Ishikawa (cell line): ENCODE results near the gene GALNTL6.

Source experiments
- CEBPB ChIP-seq: IDR thresholded peaks from 2 replicates; pipeline ENCODE4 v1.6.1; 2012
- CREB1 ChIP-seq: IDR thresholded peaks from 2 replicates; pipeline ENCODE4 v1.6.1; 2012; ENCODE audit warnings: low read depth
- EGR1 ChIP-seq: IDR thresholded peaks from 2 replicates; pipeline ENCODE4 v1.6.1; 2012
- EP300 ChIP-seq: IDR thresholded peaks from 2 replicates; pipeline ENCODE4 v1.6.1; 2012; ENCODE audit warnings: borderline replicate concordance
- FOXM1 ChIP-seq: IDR thresholded peaks from 2 replicates; pipeline ENCODE4 v1.6.1; 2012; ENCODE audit warnings: low read depth, borderline replicate concordance
- NFIC ChIP-seq: IDR thresholded peaks from 2 replicates; pipeline ENCODE4 v1.6.1; 2012
- RAD21 ChIP-seq: IDR thresholded peaks from 2 replicates; pipeline ENCODE4 v1.6.1; 2012; ENCODE audit warnings: low read depth
- TAF1 ChIP-seq: IDR thresholded peaks from 2 replicates; pipeline ENCODE4 v1.6.1; 2012; ENCODE audit warnings: low read depth, mild to moderate bottlenecking
- TCF12 ChIP-seq: IDR thresholded peaks from 2 replicates; pipeline ENCODE4 v1.6.1; 2012; ENCODE audit warnings: low read depth
- TEAD4 ChIP-seq: IDR thresholded peaks from 2 replicates; pipeline ENCODE4 v1.6.1; 2012
- YY1 ChIP-seq: IDR thresholded peaks from 2 replicates; pipeline ENCODE4 v1.6.1; 2012; ENCODE audit warnings: low read depth
- ZBTB7A ChIP-seq: IDR thresholded peaks from 2 replicates; pipeline ENCODE4 v1.6.1; 2012; ENCODE audit warnings: low read depth
- TF ChIP-seq, protein P1 (sequence below): IDR thresholded peaks from 2 replicates; pipeline ENCODE4 v1.6.1; 2012
- TF ChIP-seq, protein P2 (sequence below): IDR thresholded peaks from 2 replicates; pipeline ENCODE4 v1.6.1; 2012; ENCODE audit warnings: low read depth, mild to moderate bottlenecking
- TF ChIP-seq, protein P3 (sequence below): IDR thresholded peaks from 2 replicates; pipeline ENCODE4 v1.6.1; 2012

The GALNTL6 gene

DNA sequence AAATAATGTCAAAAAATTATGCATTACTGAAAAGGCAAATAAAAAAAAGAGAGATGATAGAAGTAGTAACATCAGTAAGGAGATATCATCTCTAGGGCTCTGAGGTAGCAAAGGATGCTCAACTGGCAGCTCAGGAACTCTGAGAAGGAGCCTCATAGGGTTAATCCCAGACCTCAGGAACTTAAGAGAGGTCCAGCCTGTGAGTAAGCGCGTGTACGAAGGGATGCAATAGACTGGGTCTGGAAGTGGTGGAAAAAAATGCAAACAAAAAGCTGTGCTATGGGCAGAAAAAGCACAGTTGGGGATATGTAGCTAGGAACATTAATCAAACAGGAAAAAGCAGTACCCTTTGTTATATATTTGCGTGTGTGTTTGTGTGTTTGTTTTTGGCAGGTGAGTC, 282.0 kb downstream of the GALNTL6 start:
- TF ChIP-seq, protein P1, sequence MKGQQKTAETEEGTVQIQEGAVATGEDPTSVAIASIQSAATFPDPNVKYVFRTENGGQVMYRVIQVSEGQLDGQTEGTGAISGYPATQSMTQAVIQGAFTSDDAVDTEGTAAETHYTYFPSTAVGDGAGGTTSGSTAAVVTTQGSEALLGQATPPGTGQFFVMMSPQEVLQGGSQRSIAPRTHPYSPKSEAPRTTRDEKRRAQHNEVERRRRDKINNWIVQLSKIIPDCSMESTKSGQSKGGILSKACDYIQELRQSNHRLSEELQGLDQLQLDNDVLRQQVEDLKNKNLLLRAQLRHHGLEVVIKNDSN, result no peak
- TF ChIP-seq TAF1, result no peak
- TF ChIP-seq CEBPB, result no peak

DNA sequence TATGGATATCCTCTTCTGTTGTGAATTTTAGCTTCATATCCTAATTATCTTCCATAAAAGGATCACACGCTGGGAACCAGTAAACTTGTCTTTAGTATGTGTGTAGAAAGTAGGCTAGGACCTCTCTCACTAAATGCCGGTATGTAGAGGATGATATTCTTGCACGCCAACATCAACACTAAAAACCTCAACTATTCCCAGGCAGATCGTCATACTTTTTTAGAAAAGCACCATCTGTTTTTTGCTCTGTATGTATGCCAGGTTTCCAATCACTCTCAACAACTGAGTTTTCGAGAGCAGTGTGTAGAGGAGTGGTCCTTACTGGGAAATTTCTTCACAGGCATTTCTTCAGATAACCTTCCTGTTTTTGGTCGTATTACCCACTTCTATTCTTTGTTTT, 283.6 kb downstream of the GALNTL6 start:
- TF ChIP-seq YY1 (no peak), TAF1 (no peak), TCF12 (no peak), CEBPB (no peak), FOXM1 (no peak), TEAD4 (no peak), EGR1 (no peak), ZBTB7A (no peak), CREB1 (no peak), RAD21 (no peak), EP300 (no peak), NFIC (no peak)
- TF ChIP-seq, protein P2, sequence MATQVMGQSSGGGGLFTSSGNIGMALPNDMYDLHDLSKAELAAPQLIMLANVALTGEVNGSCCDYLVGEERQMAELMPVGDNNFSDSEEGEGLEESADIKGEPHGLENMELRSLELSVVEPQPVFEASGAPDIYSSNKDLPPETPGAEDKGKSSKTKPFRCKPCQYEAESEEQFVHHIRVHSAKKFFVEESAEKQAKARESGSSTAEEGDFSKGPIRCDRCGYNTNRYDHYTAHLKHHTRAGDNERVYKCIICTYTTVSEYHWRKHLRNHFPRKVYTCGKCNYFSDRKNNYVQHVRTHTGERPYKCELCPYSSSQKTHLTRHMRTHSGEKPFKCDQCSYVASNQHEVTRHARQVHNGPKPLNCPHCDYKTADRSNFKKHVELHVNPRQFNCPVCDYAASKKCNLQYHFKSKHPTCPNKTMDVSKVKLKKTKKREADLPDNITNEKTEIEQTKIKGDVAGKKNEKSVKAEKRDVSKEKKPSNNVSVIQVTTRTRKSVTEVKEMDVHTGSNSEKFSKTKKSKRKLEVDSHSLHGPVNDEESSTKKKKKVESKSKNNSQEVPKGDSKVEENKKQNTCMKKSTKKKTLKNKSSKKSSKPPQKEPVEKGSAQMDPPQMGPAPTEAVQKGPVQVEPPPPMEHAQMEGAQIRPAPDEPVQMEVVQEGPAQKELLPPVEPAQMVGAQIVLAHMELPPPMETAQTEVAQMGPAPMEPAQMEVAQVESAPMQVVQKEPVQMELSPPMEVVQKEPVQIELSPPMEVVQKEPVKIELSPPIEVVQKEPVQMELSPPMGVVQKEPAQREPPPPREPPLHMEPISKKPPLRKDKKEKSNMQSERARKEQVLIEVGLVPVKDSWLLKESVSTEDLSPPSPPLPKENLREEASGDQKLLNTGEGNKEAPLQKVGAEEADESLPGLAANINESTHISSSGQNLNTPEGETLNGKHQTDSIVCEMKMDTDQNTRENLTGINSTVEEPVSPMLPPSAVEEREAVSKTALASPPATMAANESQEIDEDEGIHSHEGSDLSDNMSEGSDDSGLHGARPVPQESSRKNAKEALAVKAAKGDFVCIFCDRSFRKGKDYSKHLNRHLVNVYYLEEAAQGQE, result no peak
- TF ChIP-seq, protein P3, sequence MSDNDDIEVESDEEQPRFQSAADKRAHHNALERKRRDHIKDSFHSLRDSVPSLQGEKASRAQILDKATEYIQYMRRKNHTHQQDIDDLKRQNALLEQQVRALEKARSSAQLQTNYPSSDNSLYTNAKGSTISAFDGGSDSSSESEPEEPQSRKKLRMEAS, result no peak
- TF ChIP-seq, protein P1, result no peak

DNA sequence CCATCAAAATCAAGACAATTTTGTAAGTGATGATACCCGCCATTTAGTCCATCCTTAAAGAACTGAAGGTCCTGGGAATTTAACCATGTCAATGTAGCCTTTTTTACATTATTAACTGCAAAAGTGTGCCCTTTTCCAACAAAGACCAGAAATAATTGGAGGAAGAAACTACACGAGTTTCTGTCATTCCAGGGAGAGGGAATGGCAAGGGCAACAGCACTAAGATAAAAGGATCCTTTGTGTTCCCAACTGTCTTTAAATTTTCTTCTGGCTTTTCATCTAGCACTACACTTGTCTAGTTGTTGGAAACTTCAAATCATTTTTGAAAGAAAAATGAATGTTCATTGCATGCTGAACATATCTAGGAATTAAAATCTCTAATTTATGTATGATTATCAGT, 286.2 kb downstream of the GALNTL6 start:
- TF ChIP-seq, protein P1, result no peak
- TF ChIP-seq, protein P2, result no peak
- TF ChIP-seq ZBTB7A (no peak), EP300 (no peak), RAD21 (no peak), TAF1 (no peak), EGR1 (no peak), YY1 (no peak), TEAD4 (no peak), CREB1 (no peak), FOXM1 (no peak), CEBPB (no peak), NFIC (no peak), TCF12 (no peak)
- TF ChIP-seq, protein P3, result no peak

DNA sequence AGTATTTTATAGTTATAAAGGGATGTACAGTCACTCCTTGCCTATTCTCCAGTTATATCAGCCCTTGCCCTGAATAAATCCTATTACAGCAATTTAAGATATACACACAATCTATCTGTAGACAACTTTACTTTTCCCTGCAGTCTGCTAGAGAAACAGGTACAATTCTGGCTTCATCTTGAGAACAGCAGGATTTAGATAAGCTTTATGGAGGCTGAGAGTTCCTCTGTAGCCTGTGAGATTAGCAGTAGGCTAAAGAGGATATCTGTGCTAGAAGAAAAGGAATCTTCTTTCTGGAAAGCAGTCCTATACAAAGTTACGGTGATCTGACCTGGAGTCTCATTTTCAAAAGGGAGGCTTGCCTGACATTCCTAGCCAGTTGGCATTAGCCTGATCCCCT, 290.3 kb downstream of the GALNTL6 start:
- TF ChIP-seq, protein P2, result no peak
- TF ChIP-seq, protein P3, result no peak
- TF ChIP-seq TCF12, result no peak
- no peak for TF ChIP-seq CEBPB
- no peak for TF ChIP-seq FOXM1
- TF ChIP-seq TAF1, result no peak
- no peak for TF ChIP-seq EP300
- TF ChIP-seq NFIC, result no peak
- TF ChIP-seq, protein P1, result no peak
- TF ChIP-seq ZBTB7A, result no peak
- no peak for TF ChIP-seq EGR1
- TF ChIP-seq TEAD4, result no peak
- TF ChIP-seq YY1, result no peak
